NCI-H187 (cell line): Measurements from ENCODE around the gene FLYWCH1.

Experiments
- DNase-seq, 2 experiments: peaks; one replicate each; lab custom pipeline; 2025; lab: John Stamatoyannopoulos, UW

Gene FLYWCH1

GRCh38 chr16:2983706-2984136 is 72.0 kb downstream of the FLYWCH1 start:
- DNase-seq: peak; percentile 84 to 85

- no peak for DNase-seq
These were observed 73.7 kb downstream of the FLYWCH1 start for GRCh38 chr16:2985462-2985861.

- no peak for DNase-seq
These were observed 74.2 kb downstream of the FLYWCH1 start for GRCh38 chr16:2985893-2986355.

GRCh38 chr16:2986623-2987188 is 75.0 kb downstream of the FLYWCH1 start:
- no peak for DNase-seq

GRCh38 chr16:2987286-2987685 is 75.6 kb downstream of the FLYWCH1 start:
- DNase-seq: no peak

- no peak for DNase-seq
These were observed 76.1 kb downstream of the FLYWCH1 start for GRCh38 chr16:2987833-2988232.

- DNase-seq: no peak
These were observed 76.9 kb downstream of the FLYWCH1 start for GRCh38 chr16:2988590-2989099.

- no peak for DNase-seq
These were observed 79.2 kb downstream of the FLYWCH1 start for GRCh38 chr16:2990891-2991290.

- DNase-seq: no peak
These were observed 80.0 kb downstream of the FLYWCH1 start for GRCh38 chr16:2991566-2992261.

- no peak for DNase-seq
These were observed 80.8 kb downstream of the FLYWCH1 start for GRCh38 chr16:2992383-2993081.

- DNase-seq: no peak
These were observed 84.6 kb downstream of the FLYWCH1 start for GRCh38 chr16:2996298-2996697.

- DNase-seq: no peak
These were observed 88.2 kb downstream of the FLYWCH1 start for GRCh38 chr16:2999929-3000328.

- DNase-seq: no peak
These were observed 88.8 kb downstream of the FLYWCH1 start for GRCh38 chr16:3000540-3000939.
